Measurements from ENCODE around the gene CCDC141. TPM values are rescaled to one million over a fixed set of nuclear protein-coding genes. Genes with fewer than 3 reads are reported as not detected.

CCDC141 gene
- total RNA-seq, 1 experiment from 2014 or later: 11.5 TPM

DNA sequence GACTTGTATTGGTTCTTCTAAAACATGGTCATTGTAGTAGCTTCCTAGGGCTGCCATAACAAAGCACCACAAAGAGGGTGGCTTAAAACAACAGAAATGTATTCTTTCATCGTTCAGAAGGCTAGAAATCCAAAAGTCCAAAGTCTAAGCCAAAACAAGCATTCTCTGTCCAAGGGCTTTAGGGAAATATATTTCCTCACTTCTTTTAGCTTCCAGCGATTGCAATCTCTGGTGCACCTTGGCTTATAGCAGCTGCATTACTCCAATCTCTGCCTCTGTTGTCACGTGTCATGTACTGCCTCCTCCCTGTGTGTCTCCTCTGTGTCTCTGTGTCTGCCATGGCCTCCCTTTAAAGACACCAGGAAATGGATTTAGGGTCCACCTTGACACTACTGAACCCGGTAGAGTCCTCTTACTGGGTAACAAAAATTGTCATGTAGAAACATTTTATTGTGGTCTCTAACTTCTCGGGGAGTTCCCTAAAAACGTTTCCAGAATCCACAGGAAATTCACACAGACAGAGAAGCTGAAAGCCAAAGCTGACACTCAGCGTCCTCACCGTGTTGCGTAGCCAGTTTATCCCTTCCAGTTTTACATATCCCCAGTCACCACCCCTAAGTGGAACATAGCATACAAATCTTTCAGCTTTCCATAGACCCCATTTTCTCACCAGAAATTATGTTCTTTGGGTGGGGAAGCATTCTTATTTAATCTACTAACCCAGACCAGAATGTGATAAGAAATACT is 222.0 kb downstream of the CCDC141 start:
- H3K27ac Mint-ChIP-seq (ENCODE audit: unreplicated experiment): peak overlapping the region; percentile 45
- TF ChIP-seq, protein P1, sequence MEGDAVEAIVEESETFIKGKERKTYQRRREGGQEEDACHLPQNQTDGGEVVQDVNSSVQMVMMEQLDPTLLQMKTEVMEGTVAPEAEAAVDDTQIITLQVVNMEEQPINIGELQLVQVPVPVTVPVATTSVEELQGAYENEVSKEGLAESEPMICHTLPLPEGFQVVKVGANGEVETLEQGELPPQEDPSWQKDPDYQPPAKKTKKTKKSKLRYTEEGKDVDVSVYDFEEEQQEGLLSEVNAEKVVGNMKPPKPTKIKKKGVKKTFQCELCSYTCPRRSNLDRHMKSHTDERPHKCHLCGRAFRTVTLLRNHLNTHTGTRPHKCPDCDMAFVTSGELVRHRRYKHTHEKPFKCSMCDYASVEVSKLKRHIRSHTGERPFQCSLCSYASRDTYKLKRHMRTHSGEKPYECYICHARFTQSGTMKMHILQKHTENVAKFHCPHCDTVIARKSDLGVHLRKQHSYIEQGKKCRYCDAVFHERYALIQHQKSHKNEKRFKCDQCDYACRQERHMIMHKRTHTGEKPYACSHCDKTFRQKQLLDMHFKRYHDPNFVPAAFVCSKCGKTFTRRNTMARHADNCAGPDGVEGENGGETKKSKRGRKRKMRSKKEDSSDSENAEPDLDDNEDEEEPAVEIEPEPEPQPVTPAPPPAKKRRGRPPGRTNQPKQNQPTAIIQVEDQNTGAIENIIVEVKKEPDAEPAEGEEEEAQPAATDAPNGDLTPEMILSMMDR (IDR thresholded peaks at IDR 0.05; ENCODE audit: insufficient read depth in 1 of 2, low read depth in 1 of 2, low read length in 1 of 2, severe bottlenecking in 1 of 2, unreplicated experiment in 1 of 2): no peak
- H3K9me3 ChIP-seq: no peaks in the 10 kb centered on the region
- H3K4me1 Mint-ChIP-seq (ENCODE audit: low read depth, unreplicated experiment): peaks cover 18% of the 10 kb centered on the region
- no TSS peak for BruUV-seq (replicated peaks)
- peak in 1 of 2 experiments; percentile 35 for DNase-seq
- intact Hi-C loops (cut with micrococcal nuclease; ENCODE audit: unreplicated experiment): no loop called here
- H3K9me3 Mint-ChIP-seq (ENCODE audit: unreplicated experiment): no peaks in the 10 kb centered on the region
- H3K27me3 Mint-ChIP-seq (ENCODE audit: insufficient read depth, unreplicated experiment): no peaks in the 10 kb centered on the region
- no peaks in the 10 kb centered on the region for H3K36me3 ChIP-seq (ENCODE audit: control insufficient read depth, insufficient read depth, low read length)
- CTCF ChIA-PET: no interaction called here
- no peaks in the 10 kb centered on the region for H3K36me3 Mint-ChIP-seq (ENCODE audit: insufficient read depth, unreplicated experiment)
- POLR2A ChIA-PET: no interaction called here
- H3K27me3 ChIP-seq (replicated peaks; ENCODE audit: control insufficient read depth, insufficient read depth, low read length): no peaks in the 10 kb centered on the region
- peak overlapping the region; percentile 8 for H3K4me3 Mint-ChIP-seq (ENCODE audit: unreplicated experiment)
- H3K4me1 ChIP-seq: peaks cover 5% of the 10 kb centered on the region; the same call in 1 of the 2 replicates
- H3K4me3 ChIP-seq (ENCODE audit: low read depth, low read length): no peak overlapping the region

DNA sequence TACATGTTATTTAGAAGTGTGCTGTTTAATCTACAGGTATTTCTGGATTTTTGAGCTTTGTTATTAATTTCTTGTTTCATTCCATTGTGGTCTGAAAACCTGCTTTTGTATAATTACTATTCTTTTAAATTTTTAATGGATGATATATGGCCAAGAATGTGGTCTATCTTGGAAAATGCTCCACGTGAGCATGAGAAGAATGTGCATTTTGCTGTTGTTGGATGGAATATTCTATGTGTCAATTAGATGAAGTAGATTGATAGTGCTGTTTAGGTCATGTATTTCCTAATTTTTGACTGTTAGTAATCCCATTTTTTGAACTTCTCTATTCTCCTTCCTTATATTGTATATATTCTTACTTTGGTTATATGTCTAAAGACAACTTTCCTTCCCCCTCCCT is 222.8 kb downstream of the CCDC141 start:
- H3K27me3 Mint-ChIP-seq (ENCODE audit: insufficient read depth, unreplicated experiment): no peaks in the 10 kb centered on the region
- H3K9me3 Mint-ChIP-seq (ENCODE audit: unreplicated experiment): no peaks in the 10 kb centered on the region
- TF ChIP-seq, protein P1 (IDR thresholded peaks at IDR 0.05; ENCODE audit: insufficient read depth in 1 of 2, low read depth in 1 of 2, low read length in 1 of 2, severe bottlenecking in 1 of 2, unreplicated experiment in 1 of 2): no peak
- H3K27ac Mint-ChIP-seq (ENCODE audit: unreplicated experiment): no peak overlapping the region
- Histone ChIP-seq H3K27me3 (replicated peaks; ENCODE audit: control insufficient read depth, insufficient read depth, low read length) (no peaks in the 10 kb centered on the region), H3K4me1 (peaks cover 5% of the 10 kb centered on the region; the same call in 1 of the 2 replicates), H3K36me3 (ENCODE audit: control insufficient read depth, insufficient read depth, low read length) (no peaks in the 10 kb centered on the region), H3K9me3 (no peaks in the 10 kb centered on the region), H3K4me3 (ENCODE audit: low read depth, low read length) (no peak overlapping the region)
- no peaks in the 10 kb centered on the region for H3K36me3 Mint-ChIP-seq (ENCODE audit: insufficient read depth, unreplicated experiment)
- BruUV-seq (replicated peaks): no TSS peak
- ChIA-PET POLR2A (no interaction called here), CTCF (no interaction called here)
- H3K4me1 Mint-ChIP-seq (ENCODE audit: low read depth, unreplicated experiment): peaks cover 18% of the 10 kb centered on the region
- intact Hi-C loops (cut with micrococcal nuclease; ENCODE audit: unreplicated experiment): no loop called here
- H3K4me3 Mint-ChIP-seq (ENCODE audit: unreplicated experiment): no peak overlapping the region
- no peak for DNase-seq

DNA sequence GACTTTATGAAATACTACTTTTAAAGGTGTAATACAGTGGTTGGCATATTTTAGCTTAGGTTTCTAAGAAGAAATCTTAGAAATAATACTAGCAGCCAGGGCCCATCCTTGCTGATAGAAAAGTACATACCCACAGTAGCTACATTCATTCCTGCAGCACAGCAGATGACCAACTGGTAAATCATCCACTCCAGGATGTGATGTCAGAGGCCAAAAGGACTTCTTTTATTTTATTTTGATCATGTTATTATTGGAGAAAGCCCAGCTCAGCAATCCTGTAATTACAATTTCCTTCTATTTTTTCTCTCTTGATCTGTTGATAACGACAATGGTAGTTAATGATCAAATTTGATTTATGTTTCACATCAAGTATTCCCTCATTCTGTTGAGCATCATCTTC is 224.8 kb downstream of the CCDC141 start:
- H3K4me3 Mint-ChIP-seq (ENCODE audit: unreplicated experiment): no peak overlapping the region
- no peaks in the 10 kb centered on the region for H3K27me3 Mint-ChIP-seq (ENCODE audit: insufficient read depth, unreplicated experiment)
- H3K4me1 ChIP-seq: peaks cover 5% of the 10 kb centered on the region; the same call in 1 of the 2 replicates
- intact Hi-C loops (cut with micrococcal nuclease; ENCODE audit: unreplicated experiment): no loop called here
- H3K9me3 ChIP-seq: no peaks in the 10 kb centered on the region
- no peaks in the 10 kb centered on the region for H3K36me3 ChIP-seq (ENCODE audit: control insufficient read depth, insufficient read depth, low read length)
- H3K4me3 ChIP-seq (ENCODE audit: low read depth, low read length): no peak overlapping the region
- H3K4me1 Mint-ChIP-seq (ENCODE audit: low read depth, unreplicated experiment): peaks cover 12% of the 10 kb centered on the region
- no peak for DNase-seq
- no peaks in the 10 kb centered on the region for H3K36me3 Mint-ChIP-seq (ENCODE audit: insufficient read depth, unreplicated experiment)
- no peaks in the 10 kb centered on the region for H3K27me3 ChIP-seq (replicated peaks; ENCODE audit: control insufficient read depth, insufficient read depth, low read length)
- H3K27ac Mint-ChIP-seq (ENCODE audit: unreplicated experiment): no peak overlapping the region
- H3K9me3 Mint-ChIP-seq (ENCODE audit: unreplicated experiment): no peaks in the 10 kb centered on the region
- TF ChIP-seq, protein P1 (IDR thresholded peaks at IDR 0.05; ENCODE audit: insufficient read depth in 1 of 2, low read depth in 1 of 2, low read length in 1 of 2, severe bottlenecking in 1 of 2, unreplicated experiment in 1 of 2): no peak
- ChIA-PET POLR2A (no interaction called here), CTCF (no interaction called here)
- BruUV-seq (replicated peaks): no TSS peak

All from Caco-2 (cell line).